H9 (cell line): ENCODE data around the gene NSL1. TPM values are rescaled to one million over a fixed set of nuclear protein-coding genes. Genes with fewer than 3 reads are reported as not detected.

Experiments used
- DNase-seq: peaks from one replicate; pipeline ENCODE4 v3.0.0-alpha.2; 2017
- H2AFZ ChIP-seq: one replicate; pipeline ENCODE4 v1.6.1; 2013; ENCODE audit warnings: mild to moderate bottlenecking, low read length, control low read depth, moderate library complexity
- H2AK5ac ChIP-seq: 2 replicates; pipeline ENCODE4 v1.6.1; 2013; ENCODE audit warnings: low read length, control low read depth, mixed read lengths; ENCODE audit not compliant: insufficient read length
- H2BK120ac ChIP-seq: one replicate; pipeline ENCODE4 v1.6.1; 2013; ENCODE audit warnings: low read depth, mild to moderate bottlenecking, low read length, control low read depth, inconsistent platforms; ENCODE audit not compliant: poor library complexity, severe bottlenecking
- H2BK12ac ChIP-seq: 2 replicates; pipeline ENCODE4 v1.6.1; 2013; ENCODE audit warnings: low read length, control low read depth, mixed read lengths, low read depth; ENCODE audit not compliant: insufficient read length
- H2BK15ac ChIP-seq: 2 replicates; pipeline ENCODE4 v1.6.1; 2013; ENCODE audit warnings: low read depth, low read length, control low read depth
- H2BK20ac ChIP-seq: one replicate; pipeline ENCODE4 v1.6.1; 2013; ENCODE audit warnings: low read depth, mild to moderate bottlenecking, low read length, control low read depth, inconsistent platforms; ENCODE audit not compliant: poor library complexity, severe bottlenecking
- H2BK5ac ChIP-seq: 2 replicates; pipeline ENCODE4 v1.6.1; 2013; ENCODE audit warnings: low read length, control low read depth, mixed read lengths; ENCODE audit not compliant: insufficient read length
- H3K14ac ChIP-seq: 2 replicates; pipeline ENCODE4 v1.6.1; 2013; ENCODE audit warnings: low read length, control low read depth; ENCODE audit not compliant: insufficient read depth
- H3K18ac ChIP-seq: 2 replicates; pipeline ENCODE4 v1.6.1; 2013; ENCODE audit warnings: low read depth, mild to moderate bottlenecking, mixed read lengths, low read length, control low read depth; ENCODE audit not compliant: insufficient read length
- H3K23ac ChIP-seq: 2 replicates; pipeline ENCODE4 v1.6.1; 2013; ENCODE audit warnings: low read length, control low read depth, mixed read lengths, low read depth; ENCODE audit not compliant: insufficient read length
- H3K23me2 ChIP-seq: 2 replicates; pipeline ENCODE4 v1.6.1; 2013; ENCODE audit warnings: low read depth, mild to moderate bottlenecking, mixed read lengths, low read length, control low read depth; ENCODE audit not compliant: insufficient read length, poor library complexity, severe bottlenecking
- H3K27ac ChIP-seq: 2 replicates; pipeline ENCODE4 v1.5.1; 2013; ENCODE audit warnings: low read length, control low read depth, mixed read lengths, low read depth; ENCODE audit not compliant: insufficient read length
- H3K27me3 ChIP-seq: 2 replicates; pipeline ENCODE4 v1.6.1; 2013; ENCODE audit warnings: low read length, control low read depth, inconsistent platforms; ENCODE audit not compliant: insufficient read depth
- H3K4ac ChIP-seq: 2 replicates; pipeline ENCODE4 v1.6.1; 2013; ENCODE audit warnings: low read depth, mild to moderate bottlenecking, control low read depth, inconsistent platforms, low read length, moderate library complexity
- H3K4me1 ChIP-seq: 2 replicates; pipeline ENCODE4 v1.6.1; 2013; ENCODE audit warnings: low read length, control low read depth, inconsistent platforms; ENCODE audit not compliant: insufficient read depth
- H3K4me2 ChIP-seq: 2 replicates; pipeline ENCODE4 v1.6.1; 2013; ENCODE audit warnings: low read length, control low read depth, mixed read lengths; ENCODE audit not compliant: insufficient read length, insufficient read depth
- H3K56ac ChIP-seq: 2 replicates; pipeline ENCODE4 v1.6.1; 2013; ENCODE audit warnings: low read depth, mild to moderate bottlenecking, mixed read lengths, low read length, control low read depth; ENCODE audit not compliant: insufficient read length
- H3K79me1 ChIP-seq: 2 replicates; pipeline ENCODE4 v1.6.1; 2013; ENCODE audit warnings: low read depth, mild to moderate bottlenecking, moderate library complexity, low read length, control low read depth, inconsistent platforms; ENCODE audit not compliant: insufficient read depth, poor library complexity, severe bottlenecking
- H3K79me2 ChIP-seq: 2 replicates; pipeline ENCODE4 v1.6.1; 2013; ENCODE audit warnings: low read length, control low read depth, inconsistent platforms; ENCODE audit not compliant: insufficient read depth
- H3K9ac ChIP-seq: 2 replicates; pipeline ENCODE4 v1.6.1; 2013; ENCODE audit warnings: low read length, control low read depth, mixed read lengths; ENCODE audit not compliant: insufficient read length; ENCODE audit errors: extremely low read depth
- H3K9me3 ChIP-seq: one replicate; pipeline ENCODE4 v1.6.1; 2013; ENCODE audit warnings: low read depth, low read length, inconsistent platforms; ENCODE audit not compliant: control insufficient read depth
- H3T11ph ChIP-seq: one replicate; pipeline ENCODE4 v1.6.1; 2013; ENCODE audit warnings: mild to moderate bottlenecking, low read length, control low read depth, inconsistent platforms
- H4K20me1 ChIP-seq: one replicate; pipeline ENCODE4 v1.6.1; 2013; ENCODE audit not compliant: control insufficient read depth, insufficient read length, insufficient read depth
- H4K5ac ChIP-seq: 2 replicates; pipeline ENCODE4 v1.6.1; 2013; ENCODE audit warnings: low read depth, mild to moderate bottlenecking, mixed read lengths, low read length, control low read depth; ENCODE audit not compliant: insufficient read length
- H4K8ac ChIP-seq: replicated peaks from 2 replicates; pipeline ENCODE4 v1.6.1; 2013; ENCODE audit warnings: low read length, control low read depth, mixed read lengths, low read depth; ENCODE audit not compliant: insufficient read length
- H4K91ac ChIP-seq: 2 replicates; pipeline ENCODE4 v1.6.1; 2013; ENCODE audit warnings: low read depth, mild to moderate bottlenecking, moderate library complexity, mixed read lengths, low read length, control low read depth; ENCODE audit not compliant: insufficient read length
- H3K27ac Mint-ChIP-seq, 3 experiments: 2 replicates in 2 of 3; 3 replicates in 1 of 3; pipeline ENCODE4 v1.8.0; 2020 to 2021; ENCODE audit warnings: mixed read lengths in 3 of 3, mild to moderate bottlenecking in 1 of 3, moderate library complexity in 1 of 3
- H3K27me3 Mint-ChIP-seq: 2 replicates; pipeline ENCODE4 v1.8.0; 2021; ENCODE audit warnings: low read depth, mild to moderate bottlenecking, moderate library complexity, mixed read lengths
- H3K36me3 Mint-ChIP-seq, 3 experiments: 2 replicates in 2 of 3; 3 replicates in 1 of 3; pipeline ENCODE4 v1.8.0; 2020 to 2021; ENCODE audit warnings: low read depth in 3 of 3, mixed read lengths in 3 of 3; ENCODE audit not compliant: insufficient read depth in 1 of 3
- H3K4me1 Mint-ChIP-seq, 2 experiments: 2 replicates each; pipeline ENCODE4 v1.8.0; 2020; ENCODE audit warnings: mixed read lengths in 2 of 2
- H3K4me3 Mint-ChIP-seq, 2 experiments: 2 replicates in 1 of 2; 3 replicates in 1 of 2; pipeline ENCODE4 v1.8.0; 2020 to 2021; ENCODE audit warnings: mild to moderate bottlenecking in 2 of 2, mixed read lengths in 2 of 2, moderate library complexity in 1 of 2
- H3K9me3 Mint-ChIP-seq, 2 experiments: 2 replicates in 1 of 2; 3 replicates in 1 of 2; pipeline ENCODE4 v1.8.0; 2020; ENCODE audit warnings: mild to moderate bottlenecking in 2 of 2, mixed read lengths in 2 of 2, moderate library complexity in 1 of 2
- WGBS: extraction: QIAGEN DNeasy Blood & Tissue Kit; methylation state at CpG from one replicate; pipeline ENCODE4 v1.1.7; 2013; ENCODE audit warnings: missing lambda C conversion rate, low lambda C conversion rate, mixed read lengths; ENCODE audit not compliant: insufficient read length; ENCODE audit errors: extremely low coverage; 5-methylcytosine and 5-hydroxymethylcytosine counted together
- total RNA-seq: library from RNA; stranded (reverse); gene quantifications from 2 replicates; pipeline ENCODE4 v1.2.1, GENCODE V29; 2021
- TF ChIP-seq, protein P1 (sequence below): fragments of 200-600 bp; sonication (generic); conservative IDR thresholded peaks from 3 replicates; pipeline ENCODE4 v1.8.0; 2021; ENCODE audit warnings: antibody characterized with exemption, mild to moderate bottlenecking

NSL1 gene
- total RNA-seq, 1 experiment from 2014 or later: 49.3 TPM

DNA sequence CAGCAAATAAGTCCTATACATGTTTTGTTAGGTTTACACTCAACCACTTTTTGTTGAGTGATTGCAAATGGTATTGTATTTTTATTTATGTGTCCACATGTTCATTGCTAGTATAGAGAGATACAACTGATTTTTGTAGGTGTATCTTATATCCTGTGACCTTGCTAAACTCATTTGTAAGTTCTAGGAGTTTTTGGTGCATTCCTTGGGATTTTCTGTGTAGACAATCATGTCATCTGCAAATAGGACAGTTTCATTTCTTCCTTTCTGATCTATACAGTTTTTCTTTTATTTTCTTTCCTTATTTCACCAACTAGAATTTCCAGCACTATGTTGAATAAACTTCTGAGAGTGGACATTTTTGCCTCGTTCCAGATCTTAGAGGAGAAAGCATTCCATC, 75.4 kb downstream of the NSL1 start:
- no peak overlapping the region for H3K56ac ChIP-seq
- H2AFZ ChIP-seq: no peak overlapping the region
- no peaks in the 10 kb centered on the region for H3K27me3 ChIP-seq
- Mint-ChIP-seq H3K9me3 (peaks cover 0 to 3% of the 10 kb centered on the region in 2 experiments; a peak in 2 of 5 replicates), H3K4me3 (no peak overlapping the region), H3K4me1 (no peaks in the 10 kb centered on the region; a peak in 1 of 4 replicates), H3K27me3 (peaks cover 4% of the 10 kb centered on the region), H3K36me3 (no peaks in the 10 kb centered on the region), H3K27ac (no peak overlapping the region)
- no peak overlapping the region for H4K5ac ChIP-seq
- no peak overlapping the region for H3K4me2 ChIP-seq
- H4K20me1 ChIP-seq: no peaks in the 10 kb centered on the region
- TF ChIP-seq, protein P1, sequence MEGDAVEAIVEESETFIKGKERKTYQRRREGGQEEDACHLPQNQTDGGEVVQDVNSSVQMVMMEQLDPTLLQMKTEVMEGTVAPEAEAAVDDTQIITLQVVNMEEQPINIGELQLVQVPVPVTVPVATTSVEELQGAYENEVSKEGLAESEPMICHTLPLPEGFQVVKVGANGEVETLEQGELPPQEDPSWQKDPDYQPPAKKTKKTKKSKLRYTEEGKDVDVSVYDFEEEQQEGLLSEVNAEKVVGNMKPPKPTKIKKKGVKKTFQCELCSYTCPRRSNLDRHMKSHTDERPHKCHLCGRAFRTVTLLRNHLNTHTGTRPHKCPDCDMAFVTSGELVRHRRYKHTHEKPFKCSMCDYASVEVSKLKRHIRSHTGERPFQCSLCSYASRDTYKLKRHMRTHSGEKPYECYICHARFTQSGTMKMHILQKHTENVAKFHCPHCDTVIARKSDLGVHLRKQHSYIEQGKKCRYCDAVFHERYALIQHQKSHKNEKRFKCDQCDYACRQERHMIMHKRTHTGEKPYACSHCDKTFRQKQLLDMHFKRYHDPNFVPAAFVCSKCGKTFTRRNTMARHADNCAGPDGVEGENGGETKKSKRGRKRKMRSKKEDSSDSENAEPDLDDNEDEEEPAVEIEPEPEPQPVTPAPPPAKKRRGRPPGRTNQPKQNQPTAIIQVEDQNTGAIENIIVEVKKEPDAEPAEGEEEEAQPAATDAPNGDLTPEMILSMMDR: no peak
- no peaks in the 10 kb centered on the region for H3K4me1 ChIP-seq
- H3K23me2 ChIP-seq: no peaks in the 10 kb centered on the region
- no CpG with 5 or more reads among the region's 1 CpG for WGBS
- H4K91ac ChIP-seq: no peak overlapping the region
- no peak overlapping the region for H3T11ph ChIP-seq
- no peaks in the 10 kb centered on the region for H3K79me2 ChIP-seq
- no peaks in the 10 kb centered on the region for H3K79me1 ChIP-seq
- H2BK20ac ChIP-seq: no peak overlapping the region
- no peak overlapping the region for H2BK15ac ChIP-seq
- H2BK5ac ChIP-seq: no peak overlapping the region
- H3K23ac ChIP-seq: no peak overlapping the region
- H3K4ac ChIP-seq: no peak overlapping the region
- no peaks in the 10 kb centered on the region for H3K9me3 ChIP-seq
- H2BK12ac ChIP-seq: no peak overlapping the region
- no peak overlapping the region for H3K27ac ChIP-seq
- no peak overlapping the region for H3K9ac ChIP-seq
- no peak for DNase-seq
- no peak overlapping the region for H2AK5ac ChIP-seq
- no peak overlapping the region for H4K8ac ChIP-seq
- no peak overlapping the region for H3K14ac ChIP-seq
- H3K18ac ChIP-seq: no peak overlapping the region
- no peak overlapping the region for H2BK120ac ChIP-seq
